NK-92 treated with Interleukin-12 subunit alpha and Interleukin-12 subunit beta, amount 100 ng/mL, for 24 hours (cell line): ENCODE results near the gene FAM107B.
A peak's percentile ranks its signal among the peaks of the same experiment; 100 is the strongest.
"Not testable (repeated sequence)": the region's sequence is repeated elsewhere in the genome, so short reads cannot be mapped to it uniquely, and the experiment has no call there.

Experiments
- DNase-seq: peaks from one replicate; lab custom pipeline; 2025; lab: John Stamatoyannopoulos, UW

FAM107B gene

GRCh38 chr10:14664345-14664744, 110.4 kb downstream of the FAM107B start:
- no peak for DNase-seq

- no peak for DNase-seq
These were observed 112.9 kb downstream of the FAM107B start for GRCh38 chr10:14661818-14662217.

GRCh38 chr10:14660831-14661230, 113.9 kb downstream of the FAM107B start:
- no peak for DNase-seq

- DNase-seq = peak; percentile 58
These were observed 115.0 kb downstream of the FAM107B start for GRCh38 chr10:14659626-14660196.

DNA sequence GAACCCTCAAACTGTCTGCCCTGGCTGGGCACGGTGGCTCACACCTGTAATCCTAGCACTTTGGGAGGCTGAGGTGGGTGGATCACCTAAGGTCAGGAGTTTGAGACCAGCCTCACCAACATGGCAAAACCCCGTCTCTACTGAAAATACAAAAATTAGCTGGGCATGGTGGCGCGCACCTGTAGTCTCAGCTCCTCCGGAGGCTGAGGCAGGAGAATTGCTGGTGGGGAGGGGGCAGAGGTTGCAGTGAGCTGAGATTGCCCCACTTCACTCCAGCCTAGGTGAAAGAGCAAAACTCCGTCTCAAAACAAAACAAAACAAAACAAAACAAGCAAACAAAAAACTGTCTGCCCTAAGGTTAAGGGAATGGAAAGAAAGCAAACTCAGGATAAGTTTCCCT, 115.6 kb downstream of the FAM107B start:
- DNase-seq = not testable (repeated sequence)

- DNase-seq = no peak
These were observed 116.2 kb downstream of the FAM107B start for GRCh38 chr10:14658331-14659127.

DNA sequence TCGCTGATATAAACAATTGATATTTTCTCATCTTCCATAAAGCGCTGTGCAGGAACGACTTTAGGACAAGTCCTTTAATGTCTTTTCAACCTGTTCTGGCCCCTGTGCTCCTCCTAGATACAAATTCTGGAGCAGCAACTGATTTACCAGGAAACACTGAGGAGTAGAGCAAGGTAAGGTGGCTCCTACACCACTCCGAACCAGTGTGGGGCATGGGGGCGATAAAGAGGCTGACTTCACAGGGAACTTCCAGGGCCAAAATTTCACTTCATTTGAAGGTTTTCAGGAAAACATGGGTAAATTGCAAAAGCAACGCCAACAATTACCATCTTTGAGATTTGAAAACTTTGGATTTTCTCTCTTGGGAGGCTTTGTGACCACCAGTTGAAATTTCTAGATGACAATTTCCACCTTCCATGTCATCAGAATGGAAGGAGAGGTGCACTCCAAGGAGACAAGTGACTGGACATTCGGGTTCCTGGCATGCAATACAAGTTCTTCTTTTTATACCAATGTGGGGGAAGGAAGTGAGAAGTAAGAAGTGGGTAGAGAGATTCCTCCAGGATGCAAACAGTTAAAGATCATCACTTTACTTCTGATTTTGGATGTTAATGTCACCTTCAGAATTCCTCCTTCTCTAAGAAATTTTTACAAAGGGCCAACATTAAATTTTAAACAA, 118.5 kb downstream of the FAM107B start:
- DNase-seq = no peak

GRCh38 chr10:14654821-14655382, 119.8 kb downstream of the FAM107B start:
- no peak for DNase-seq

GRCh38 chr10:14653271-14654161, 121.2 kb downstream of the FAM107B start:
- no peak for DNase-seq

DNA sequence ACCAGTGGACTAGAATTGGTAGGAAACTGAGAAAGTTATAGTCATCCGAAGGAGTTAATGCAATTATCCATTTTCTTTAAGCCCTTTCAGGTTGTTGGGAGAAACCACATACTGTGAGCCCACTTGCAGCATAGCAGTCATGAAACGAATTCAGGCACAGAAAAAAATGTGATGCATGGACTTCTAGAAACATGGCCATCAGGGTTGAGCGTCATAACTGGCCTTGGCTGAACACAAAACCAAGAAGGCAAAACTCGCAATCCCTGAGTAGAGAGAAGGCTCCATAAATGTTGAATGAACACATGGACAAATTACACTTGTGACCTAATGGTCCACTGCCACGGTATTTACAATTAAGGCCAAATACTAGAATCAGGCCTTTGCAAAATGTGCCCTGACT, 121.9 kb downstream of the FAM107B start:
- no peak for DNase-seq

GRCh38 chr10:14652067-14652466, 122.6 kb downstream of the FAM107B start:
- DNase-seq = no peak

GRCh38 chr10:14649739-14650138, 125.0 kb downstream of the FAM107B start:
- DNase-seq = no peak

DNA sequence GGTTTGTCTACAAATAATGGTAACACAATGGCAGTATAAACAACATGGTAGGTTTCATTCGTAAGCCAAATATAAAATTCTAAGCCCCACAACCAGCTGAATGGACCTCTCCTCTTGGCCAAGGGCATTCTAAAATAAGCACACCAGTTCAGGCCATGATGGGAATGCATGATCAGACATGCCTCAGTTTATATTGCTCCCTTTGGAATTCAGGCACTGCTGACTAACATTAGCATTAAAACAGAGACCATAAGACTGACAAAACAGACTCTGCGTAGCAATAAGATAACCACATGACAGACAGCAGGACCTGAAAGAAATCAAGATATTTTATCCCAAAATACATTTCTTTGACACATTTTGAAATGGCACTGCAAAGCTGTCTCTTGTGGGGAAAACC, 125.8 kb downstream of the FAM107B start:
- no peak for DNase-seq

GRCh38 chr10:14648005-14648765, 126.5 kb downstream of the FAM107B start:
- no peak for DNase-seq

DNA sequence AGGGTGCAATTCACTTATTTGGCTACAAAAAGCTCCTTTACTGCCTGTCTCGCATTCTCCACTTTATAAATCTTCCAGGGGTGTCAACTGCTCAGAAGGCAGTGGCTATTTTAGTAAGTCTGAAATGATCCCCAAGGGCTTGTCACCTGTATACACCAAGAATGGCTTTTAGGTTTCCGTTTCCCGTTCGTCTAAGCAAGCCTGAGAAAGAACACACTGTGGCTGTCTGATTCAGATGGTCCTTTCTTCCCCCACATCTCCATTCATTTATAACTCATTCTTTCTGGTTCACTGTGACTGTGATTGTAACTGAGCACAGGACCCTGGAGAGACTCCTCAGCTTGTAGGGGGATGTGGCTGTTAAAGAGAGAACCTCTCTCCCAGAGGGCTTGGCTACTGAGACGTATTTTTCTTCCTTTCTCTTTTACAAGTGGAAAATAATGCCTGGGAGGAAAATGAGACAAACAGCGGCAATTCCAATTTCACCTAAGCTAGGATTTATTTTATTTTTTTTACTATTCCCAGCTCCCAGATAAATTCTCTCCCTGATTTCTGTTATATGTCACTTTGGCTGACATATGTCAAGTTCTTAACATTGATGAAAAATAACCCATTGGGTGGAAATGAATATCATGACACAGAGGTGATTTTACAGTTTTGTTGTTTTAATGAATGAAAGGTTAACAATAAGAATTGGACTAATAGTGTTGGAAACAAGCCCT, 129.3 kb downstream of the FAM107B start:
- no peak for DNase-seq

GRCh38 chr10:14639637-14640036, 135.1 kb downstream of the FAM107B start:
- no peak for DNase-seq

GRCh38 chr10:14635043-14635710, 139.5 kb downstream of the FAM107B start:
- DNase-seq = no peak

DNA sequence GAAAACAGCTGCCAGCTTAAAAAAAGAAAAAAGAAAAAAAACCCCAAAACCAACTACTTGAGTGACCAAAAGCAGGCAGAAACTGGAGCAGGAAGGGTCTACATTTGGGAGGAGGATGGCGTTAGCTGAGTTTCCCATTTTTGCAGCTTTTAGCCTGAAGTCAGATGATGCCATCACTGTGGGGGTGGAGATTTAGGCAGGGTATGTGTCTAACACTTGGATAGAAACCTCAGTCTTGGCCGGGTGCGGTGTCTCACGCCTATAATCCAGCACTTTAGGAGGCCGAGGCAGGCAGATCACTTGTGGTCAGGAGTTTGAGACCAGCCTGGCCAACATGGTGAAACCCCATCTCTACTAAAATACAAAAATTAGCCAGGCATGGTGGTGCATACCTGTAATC, 140.1 kb downstream of the FAM107B start:
- DNase-seq = not testable (repeated sequence)

- no peak for DNase-seq
These were observed 148.8 kb downstream of the FAM107B start for GRCh38 chr10:14625765-14626525.
